T-helper 1 cell (primary cell): ENCODE measurements around the gene LRRTM4.
"Not testable (repeated sequence)": the region's sequence is repeated elsewhere in the genome, so short reads cannot be mapped to it uniquely, and the experiment has no call there.

Experiments used
- DNase-seq, 5 donors: peaks; one replicate each; pipeline ENCODE4 v3.0.0-alpha.2; 2012 to 2020

Gene LRRTM4

GRCh38 chr2:76839826-76840225 lies 682.4 kb downstream of the LRRTM4 start:
- no peak for DNase-seq

DNA sequence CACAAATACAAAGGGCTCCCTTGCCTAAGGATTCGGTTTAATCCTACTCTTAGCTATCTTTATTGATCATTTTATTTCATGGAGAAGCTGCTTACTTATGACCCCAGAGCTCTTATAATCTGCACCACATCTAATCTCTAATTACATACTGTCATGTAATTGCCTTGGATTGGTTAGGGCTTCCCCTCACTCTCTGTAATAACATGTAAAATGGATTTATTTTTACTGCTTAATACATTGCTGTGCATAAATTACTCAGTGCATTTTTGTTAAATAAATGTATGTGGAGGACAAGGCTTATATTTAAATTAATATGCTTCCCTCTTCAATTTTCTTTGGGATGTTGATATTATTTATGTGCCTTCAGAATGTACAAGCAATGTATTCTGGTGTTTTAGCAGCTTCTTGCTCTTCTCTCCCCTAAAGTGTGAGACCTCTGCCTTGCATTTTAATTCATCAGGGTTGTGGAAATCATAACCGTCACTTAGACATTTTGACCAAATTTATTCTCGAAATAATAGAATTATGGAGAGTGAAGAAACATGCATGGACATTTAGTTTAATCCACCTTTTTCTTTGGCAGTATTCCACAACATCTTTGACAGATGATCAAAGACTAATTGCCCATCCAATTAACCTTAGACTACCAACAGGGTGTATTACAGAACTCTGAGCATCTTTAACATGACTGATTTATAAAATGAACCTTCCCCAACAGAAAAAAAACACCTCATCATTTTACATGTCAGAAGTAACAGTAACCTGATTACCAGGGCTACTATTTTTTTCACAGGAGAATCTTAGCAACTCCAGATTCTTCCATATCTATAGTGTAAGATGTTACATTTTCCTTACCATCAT lies 692.6 kb downstream of the LRRTM4 start:
- no peak for DNase-seq

DNA sequence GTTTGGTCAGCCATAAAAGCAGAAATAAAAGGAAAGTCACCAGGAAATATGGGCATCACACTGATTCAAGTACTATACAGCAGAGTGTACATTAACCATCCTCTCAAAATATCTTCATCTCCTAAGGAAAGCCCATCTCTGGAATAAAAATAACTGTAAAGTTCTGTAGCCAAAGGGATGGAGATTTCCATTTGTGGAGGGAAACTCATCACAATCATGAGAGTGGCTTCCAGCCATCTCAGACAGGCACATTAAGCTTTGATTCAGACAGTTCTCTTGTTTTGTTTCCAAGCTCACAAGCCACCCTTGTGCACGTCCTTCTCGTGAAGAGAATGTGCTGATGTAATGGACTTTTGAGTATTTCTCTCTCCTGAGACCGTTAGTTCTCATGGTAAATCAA lies 695.5 kb downstream of the LRRTM4 start:
- DNase-seq = no peak

DNA sequence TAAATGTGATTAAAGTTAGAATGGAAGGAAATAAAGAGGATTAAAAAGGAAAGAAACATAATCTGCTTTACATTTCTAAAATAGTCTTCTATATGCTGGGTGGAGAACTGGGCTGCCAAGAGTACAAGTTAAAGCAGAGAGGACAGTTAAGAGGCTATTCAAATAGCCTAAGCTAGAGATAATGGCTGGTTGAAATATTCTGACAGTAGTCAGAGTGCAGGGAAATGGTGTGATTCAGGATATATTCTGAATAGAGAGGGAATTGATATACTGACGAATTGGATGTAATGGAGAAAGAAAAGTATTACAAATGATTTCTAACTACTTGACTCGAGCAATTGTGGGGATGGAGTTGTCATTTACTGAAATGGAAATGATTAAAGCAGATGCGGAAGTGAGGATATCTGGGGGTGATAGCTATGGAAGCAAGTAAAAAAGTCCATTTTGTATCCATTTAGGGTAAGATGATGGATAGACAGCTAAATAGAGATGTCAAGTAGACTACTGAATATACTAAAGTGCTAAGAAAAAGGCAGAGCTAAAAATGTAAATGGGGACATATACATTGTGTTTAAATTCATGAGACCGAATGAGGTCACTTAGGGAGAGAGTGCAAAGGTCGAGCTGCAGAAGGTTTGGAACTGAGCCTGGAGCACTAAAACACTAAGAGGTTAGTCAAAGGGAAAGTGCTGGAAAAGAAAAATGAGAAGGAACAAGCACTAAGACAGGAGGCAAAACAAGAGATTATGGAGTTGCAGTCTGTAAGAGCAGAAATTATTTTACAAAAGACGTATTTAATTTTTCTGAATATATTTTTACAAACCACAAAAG lies 696.8 kb downstream of the LRRTM4 start:
- DNase-seq = no peak

GRCh38 chr2:76821731-76822130 lies 700.4 kb downstream of the LRRTM4 start:
- DNase-seq = no peak

DNA sequence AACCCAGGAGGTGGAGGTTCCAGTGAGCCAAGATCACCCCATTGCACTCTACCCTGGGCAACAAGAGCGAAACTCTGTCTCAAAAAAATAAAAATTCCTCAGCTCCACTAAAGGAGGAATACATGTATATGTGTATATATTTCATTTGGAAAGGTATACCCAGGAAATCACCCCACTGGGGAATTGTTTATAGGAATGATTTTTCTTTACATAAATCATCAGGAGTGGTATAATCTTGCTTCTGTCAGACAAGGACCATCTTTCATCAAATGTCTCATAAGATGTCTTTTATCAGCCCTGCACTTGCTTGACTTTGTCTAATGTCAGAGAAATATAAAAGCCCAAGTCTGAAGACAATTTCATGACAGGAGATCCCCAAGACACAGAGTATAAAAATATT lies 709.1 kb downstream of the LRRTM4 start:
- DNase-seq = no peak

DNA sequence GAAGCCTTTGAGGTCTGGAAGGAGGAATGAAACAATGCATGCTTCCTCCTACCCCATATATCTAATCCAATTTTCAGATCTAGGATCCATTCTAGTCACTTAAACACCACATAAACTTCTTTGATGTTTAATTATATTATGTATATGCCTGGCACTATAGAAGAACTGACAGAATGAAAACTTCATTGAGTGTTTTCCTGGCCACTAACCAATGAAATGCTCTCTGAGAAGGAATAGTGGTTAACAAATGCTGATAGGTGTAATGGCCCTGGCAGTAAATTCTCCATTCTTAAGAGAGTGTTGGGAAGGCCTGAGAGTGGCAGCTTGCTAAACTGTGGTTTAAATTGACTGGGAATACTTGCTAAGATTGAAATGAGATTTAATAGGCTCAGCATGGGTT lies 710.0 kb downstream of the LRRTM4 start:
- no peak for DNase-seq

DNA sequence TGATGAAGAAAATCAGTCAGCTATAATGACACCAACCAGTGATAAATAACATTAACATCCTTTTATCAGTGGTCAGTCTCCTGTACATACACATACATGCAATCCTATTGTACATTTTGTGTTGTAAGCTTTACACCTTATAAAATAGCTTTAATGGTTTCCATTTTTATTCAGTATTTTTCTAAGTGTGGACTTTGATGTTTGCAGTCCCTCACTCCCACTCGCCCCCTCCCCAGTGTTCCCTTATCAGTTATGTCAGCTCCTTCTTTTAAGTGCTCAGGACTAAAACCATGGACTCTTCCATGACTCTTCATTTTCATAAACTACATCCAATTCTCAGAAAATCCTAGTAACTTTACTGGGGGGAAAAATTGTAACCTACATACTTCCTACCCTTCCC lies 713.0 kb downstream of the LRRTM4 start:
- DNase-seq = no peak

- DNase-seq = no peak
Measured at GRCh38 chr2:76808732-76809131, 713.4 kb downstream of the LRRTM4 start.

GRCh38 chr2:76793647-76794334 lies 728.4 kb downstream of the LRRTM4 start:
- DNase-seq = no peak

GRCh38 chr2:76781313-76781712 lies 740.9 kb downstream of the LRRTM4 start:
- not testable (repeated sequence) for DNase-seq

- DNase-seq = no peak
Measured at GRCh38 chr2:76763276-76763675, 758.9 kb downstream of the LRRTM4 start.

- no peak for DNase-seq
Measured at GRCh38 chr2:76760367-76760704, 761.8 kb downstream of the LRRTM4 start.

DNA sequence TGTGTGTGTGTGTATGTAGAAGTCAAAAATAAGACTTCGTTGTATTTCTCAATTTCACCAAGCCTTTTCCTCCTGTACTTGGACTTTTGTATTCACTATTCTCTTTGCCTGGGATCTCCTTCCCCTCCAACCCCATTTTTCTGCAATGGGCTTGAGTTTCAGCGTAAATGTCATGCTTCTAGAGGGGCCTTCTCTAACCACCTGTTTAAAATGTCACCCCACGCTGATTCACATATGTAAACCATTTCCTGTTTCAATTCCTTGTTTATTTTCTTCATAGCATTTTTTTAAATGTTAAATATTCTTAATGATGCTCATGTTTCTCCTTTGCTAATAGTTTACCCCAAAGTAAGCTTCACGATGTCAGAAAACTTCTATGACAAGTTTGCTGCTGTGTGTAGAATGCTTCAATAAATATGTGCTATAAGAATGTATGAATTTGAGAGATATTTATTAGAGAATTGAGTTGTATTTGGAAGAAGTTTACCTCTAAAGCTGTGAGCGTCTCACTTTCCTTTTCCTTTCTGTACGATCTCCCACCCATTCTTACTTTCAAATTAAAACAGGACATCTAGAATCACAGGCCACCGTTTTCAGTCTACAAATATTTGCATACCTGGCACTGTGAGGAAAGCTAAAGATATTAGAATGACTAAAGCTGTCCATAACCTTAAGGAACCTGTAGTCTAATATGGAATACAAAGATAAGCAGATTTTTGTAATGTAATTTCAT lies 762.4 kb downstream of the LRRTM4 start:
- DNase-seq = no peak

DNA sequence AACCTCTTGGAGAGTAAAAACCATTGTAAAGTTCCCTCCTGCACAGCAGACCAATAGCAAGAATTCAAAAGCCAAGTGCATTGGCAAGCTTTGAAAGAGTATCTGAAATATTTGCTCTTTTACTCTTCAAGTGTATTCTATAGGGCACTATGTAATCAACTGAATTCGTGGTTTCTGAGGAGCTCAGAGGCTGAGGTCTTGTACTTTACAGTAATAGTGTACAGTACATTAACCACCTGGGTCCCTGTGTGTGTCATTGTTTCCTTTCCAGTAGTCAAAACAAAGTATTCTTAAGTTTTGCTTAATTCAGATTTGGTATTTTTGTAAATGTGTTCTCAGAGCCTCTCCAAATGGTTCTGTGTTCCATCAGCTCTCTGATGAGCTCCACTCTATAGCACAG lies 769.7 kb downstream of the LRRTM4 start:
- no peak for DNase-seq

- DNase-seq = no peak
Measured at GRCh38 chr2:76749858-76750257, 772.3 kb downstream of the LRRTM4 start.

DNA sequence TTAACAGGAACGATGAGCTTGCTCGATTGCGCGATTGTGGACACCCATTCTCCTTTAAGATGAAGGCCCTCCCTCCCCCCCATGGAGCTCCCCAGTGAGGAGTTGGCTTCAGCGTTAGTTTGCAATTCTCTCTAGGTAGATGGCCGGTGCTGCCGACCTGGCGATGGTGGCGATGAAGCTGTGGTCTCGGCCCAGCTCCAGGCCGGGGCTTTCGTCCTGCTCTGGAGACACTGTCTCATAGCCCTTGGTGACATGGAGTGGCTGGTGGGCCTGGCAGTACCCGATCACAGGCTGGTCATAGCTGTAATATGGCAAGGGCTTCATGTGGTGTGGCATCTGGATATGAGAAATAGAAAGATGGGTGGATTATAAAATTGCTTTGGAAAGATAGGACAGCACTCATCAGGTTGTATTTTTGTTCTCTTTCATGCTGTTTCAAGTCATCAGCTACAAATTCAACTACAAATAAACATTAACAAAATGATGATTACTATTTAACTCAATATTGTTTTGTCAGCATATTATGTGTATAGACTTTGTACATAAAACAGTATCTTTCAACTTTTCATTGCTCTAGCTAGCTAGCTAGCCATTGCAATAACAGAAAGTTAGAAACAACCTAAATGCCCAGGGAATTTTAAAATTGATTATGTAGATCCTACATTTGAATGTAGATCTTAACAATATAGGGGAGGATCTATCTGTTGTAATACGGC lies 773.4 kb downstream of the LRRTM4 start:
- DNase-seq = no peak

DNA sequence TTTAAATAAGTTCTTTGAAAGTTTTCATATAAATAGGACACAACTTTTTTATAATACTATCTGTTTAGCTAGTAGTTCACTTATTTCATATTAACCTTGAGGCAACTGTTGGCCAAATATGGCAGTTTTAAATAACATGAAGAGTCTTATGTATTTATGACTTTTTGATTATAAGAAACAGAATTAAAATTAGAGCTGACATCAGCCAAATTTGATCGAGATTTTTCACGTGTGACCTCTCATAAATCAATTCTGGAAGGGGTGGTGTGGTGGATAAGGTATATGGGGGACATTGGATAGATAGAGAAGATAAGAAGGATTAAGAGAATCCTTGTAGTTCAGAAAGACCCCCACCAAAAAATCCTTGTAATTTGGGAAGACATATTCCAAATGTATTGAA lies 776.6 kb downstream of the LRRTM4 start:
- no peak for DNase-seq

GRCh38 chr2:76737607-76738006 lies 784.6 kb downstream of the LRRTM4 start:
- DNase-seq = no peak

DNA sequence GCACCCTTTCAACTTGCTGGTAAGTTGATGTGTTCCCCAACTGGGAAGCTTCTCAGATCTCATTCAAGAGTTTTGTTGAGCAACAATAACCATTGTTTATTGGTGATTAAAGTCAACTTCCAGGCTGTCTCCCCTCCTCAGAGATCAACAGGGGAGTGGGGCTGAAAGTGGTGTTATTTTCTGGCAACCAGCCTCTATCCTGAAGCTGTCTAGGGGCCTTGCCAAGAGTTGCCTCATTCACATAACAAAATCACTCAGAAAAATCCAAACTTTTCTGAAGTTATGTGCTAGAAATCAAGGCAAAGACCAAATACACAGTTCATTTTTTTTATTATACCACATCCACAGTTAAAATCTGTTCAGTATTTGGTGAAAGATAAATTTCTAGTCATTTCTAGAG lies 788.4 kb downstream of the LRRTM4 start:
- no peak for DNase-seq

GRCh38 chr2:76731157-76731556 lies 791.0 kb downstream of the LRRTM4 start:
- DNase-seq = no peak

GRCh38 chr2:76730021-76730420 lies 792.2 kb downstream of the LRRTM4 start:
- DNase-seq = no peak
